ENCODE measurements around the gene KIAA0040. TPM values are rescaled to one million over a fixed set of nuclear protein-coding genes. Genes with fewer than 3 reads are reported as not detected.

The KIAA0040 gene
- total RNA-seq, 1 experiment from 2014 or later, result 15.0 TPM

GRCh38 chr1:175131095-175131494 is 61.5 kb downstream of the KIAA0040 start:
- no peak for ATAC-seq
- Mint-ChIP-seq H3K27ac (peak overlapping the region; percentile 57), H3K4me1 (peaks cover 49% of the 10 kb centered on the region), H3K27me3 (ENCODE audit: low read depth) (no peaks in the 10 kb centered on the region; the same call in 1 of the 2 replicates), H3K4me3 (no peak overlapping the region), H3K9me3 (peaks cover 3% of the 10 kb centered on the region; the same call in 1 of the 2 replicates), H3K36me3 (peaks cover 3% of the 10 kb centered on the region; the same call in 1 of the 2 replicates)
- DNase-seq (ENCODE audit: low spot score), result no peak
- ChIA-PET CTCF (interaction anchor here (0.6 to 8.0 kb wide), 7 partner anchors 14 to 179 kb away, joined by 3 to 110 read pairs (median 7); no protein-coding TSS in a partner anchor), POLR2A (interaction anchor here (1.0 kb wide), 1 partner anchor 15 kb away, joined by 4 read pairs; no protein-coding TSS in a partner anchor)
- TF ChIP-seq CREB1 (CRISPR knock-in tag; IDR thresholded peaks at IDR 0.05) (no peak), SP1 (CRISPR knock-in tag; conservative IDR thresholded peaks at IDR 0.05) (no peak), PRRX2 (CRISPR knock-in tag; IDR thresholded peaks at IDR 0.05) (no peak), EMX1 (CRISPR knock-in tag; IDR thresholded peaks at IDR 0.05) (no peak), ZNF281 (CRISPR knock-in tag; IDR thresholded peaks at IDR 0.05) (no peak), NFE2L1 (CRISPR knock-in tag; IDR thresholded peaks at IDR 0.05) (no peak), ZNF416 (CRISPR knock-in tag; IDR thresholded peaks at IDR 0.05) (no peak), IRF1 (CRISPR knock-in tag; IDR thresholded peaks at IDR 0.05) (no peak)

GRCh38 chr1:175130649-175131045 is 61.9 kb downstream of the KIAA0040 start:
- TF ChIP-seq ETV6 (CRISPR knock-in tag; IDR thresholded peaks at IDR 0.05) (no peak), ZBTB21 (CRISPR knock-in tag; IDR thresholded peaks at IDR 0.05; ENCODE audit: borderline replicate concordance) (no peak), ARID4B (CRISPR knock-in tag; IDR thresholded peaks at IDR 0.05; ENCODE audit: borderline replicate concordance) (no peak), ATF1 (CRISPR knock-in tag; IDR thresholded peaks at IDR 0.05) (no peak), RELA (CRISPR knock-in tag; IDR thresholded peaks at IDR 0.05; ENCODE audit: borderline replicate concordance) (no peak), ZNF512 (CRISPR knock-in tag; IDR thresholded peaks at IDR 0.05; ENCODE audit: borderline replicate concordance) (no peak), ZNF423 (CRISPR knock-in tag; IDR thresholded peaks at IDR 0.05) (no peak), ZBTB43 (CRISPR knock-in tag; IDR thresholded peaks at IDR 0.05) (no peak)
- ATAC-seq (no peak), DNase-seq (ENCODE audit: low spot score) (no peak)
- ChIA-PET CTCF (interaction anchor here (0.6 to 8.0 kb wide), 5 partner anchors 14 to 178 kb away, joined by 3 to 110 read pairs (median 7); no protein-coding TSS in a partner anchor), POLR2A (interaction anchor here (1.0 kb wide), 1 partner anchor 16 kb away, joined by 4 read pairs; no protein-coding TSS in a partner anchor)
- Mint-ChIP-seq H3K4me3 (peak overlapping the region; percentile 13), H3K9me3 (peaks cover 3% of the 10 kb centered on the region; the same call in 1 of the 2 replicates), H3K27me3 (ENCODE audit: low read depth) (no peaks in the 10 kb centered on the region), H3K4me1 (peaks cover 52% of the 10 kb centered on the region), H3K36me3 (peaks cover 3% of the 10 kb centered on the region; the same call in 1 of the 2 replicates), H3K27ac (peak overlapping the region; percentile 95)

Measured in WTC11 (cell line).